HG02759 (cell line): ENCODE results near the gene ORC3.

ENCODE experiments used
- ATAC-seq: cut with Tn5 transposase; IDR thresholded peaks from one replicate; pipeline ENCODE4 v1.9.1; 2021; ENCODE audit warnings: mild to moderate bottlenecking, moderate library complexity; ENCODE audit not compliant: unreplicated experiment

The ORC3 gene

GRCh38 chr6:87589693-87590416, at the start of gene ORC3, which contains the start of gene RARS2:
ORC3 (plus strand) TSS chr6:87590135; CDS start chr6:87590169, 34 bp downstream.
RARS2 (minus strand) TSS chr6:87589987; CDS start chr6:87589957, 30 bp downstream.
- peak; percentile 100 for ATAC-seq

- ATAC-seq: no peak
Measured at GRCh38 chr6:87540539-87540938, 49.4 kb upstream of the ORC3 start.

- no peak for ATAC-seq
Measured at GRCh38 chr6:87541041-87541440, 48.9 kb upstream of the ORC3 start.

GRCh38 chr6:87541744-87542143, 48.2 kb upstream of the ORC3 start:
- no peak for ATAC-seq

- no peak for ATAC-seq
Measured at GRCh38 chr6:87543696-87544473, 46.0 kb upstream of the ORC3 start.

GRCh38 chr6:87544474-87544735, 45.5 kb upstream of the ORC3 start:
- no peak for ATAC-seq

GRCh38 chr6:87551799-87552198, 38.1 kb upstream of the ORC3 start:
- ATAC-seq: no peak

GRCh38 chr6:87553159-87553765, 36.7 kb upstream of the ORC3 start:
- ATAC-seq: no peak

GRCh38 chr6:87555506-87555905, 34.4 kb upstream of the ORC3 start:
- ATAC-seq: no peak

GRCh38 chr6:87558446-87558845, 31.5 kb upstream of the ORC3 start:
- ATAC-seq: no peak

GRCh38 chr6:87561017-87561416, 28.9 kb upstream of the ORC3 start:
- no peak for ATAC-seq

- no peak for ATAC-seq
Measured at GRCh38 chr6:87572021-87572420, 17.9 kb upstream of the ORC3 start.

- ATAC-seq: no peak
Measured at GRCh38 chr6:87572883-87573282, 17.1 kb upstream of the ORC3 start.

- ATAC-seq: no peak
Measured at GRCh38 chr6:87573307-87574024, 16.5 kb upstream of the ORC3 start.

GRCh38 chr6:87574237-87574804, 15.6 kb upstream of the ORC3 start:
- ATAC-seq: no peak

- no peak for ATAC-seq
Measured at GRCh38 chr6:87575423-87575822, 14.5 kb upstream of the ORC3 start.

GRCh38 chr6:87583822-87584221, 6.1 kb upstream of the ORC3 start:
- ATAC-seq: no peak

GRCh38 chr6:87586371-87587077, 3.4 kb upstream of the ORC3 start:
- no peak for ATAC-seq

- no peak for ATAC-seq
Measured at GRCh38 chr6:87588756-87589407, 1.1 kb upstream of the ORC3 start.

GRCh38 chr6:87590417-87590880, 514 bp downstream of the ORC3 start:
- no peak for ATAC-seq
